HepG2 (cell line): ENCODE results near the gene PLA2G4D. TPM values are rescaled to one million over a fixed set of nuclear protein-coding genes. Genes with fewer than 3 reads are reported as not detected.

ENCODE experiments used
- ARID5B ChIP-seq: IDR thresholded peaks from 2 replicates; pipeline ENCODE4 v1.4.0; 2020; ENCODE audit warnings: mild to moderate bottlenecking, missing genetic modification reagents
- CC2D1A ChIP-seq: sonication (generic); formaldehyde crosslinking; IDR thresholded peaks from 2 replicates; pipeline ENCODE4 v1.8.1; 2023; ENCODE audit warnings: mild to moderate bottlenecking, missing genetic modification reagents
- EP300 ChIP-seq, 3 experiments: sonication (generic) in 1 of 3; formaldehyde crosslinking in 1 of 3; IDR thresholded peaks; 2 replicates each; pipeline versions ENCODE4 v1.5.1 to v1.6.1; 2011 to 2020; ENCODE audit warnings: low read depth in 2 of 3, low read length in 2 of 3, borderline replicate concordance in 1 of 3, improper control_type of control experiment in 1 of 3, mild to moderate bottlenecking in 1 of 3, missing genetic modification reagents in 1 of 3, moderate library complexity in 1 of 3
- FOXP4 ChIP-seq: sonication (generic); formaldehyde crosslinking; IDR thresholded peaks from 2 replicates; pipeline ENCODE4 v1.4.0; 2020; ENCODE audit warnings: missing genetic modification reagents
- GFI1 ChIP-seq: sonication (generic); formaldehyde crosslinking; IDR thresholded peaks from 2 replicates; pipeline ENCODE4 v1.5.0; 2020; ENCODE audit warnings: missing genetic modification reagents, mild to moderate bottlenecking, borderline replicate concordance
- HDAC6 ChIP-seq: fragments of 200-600 bp; sonication (generic); IDR thresholded peaks from 2 replicates; pipeline ENCODE4 v1.7.0; 2017; ENCODE audit warnings: mild to moderate bottlenecking, antibody characterized with exemption, low read length, low read depth
- MAX ChIP-seq: IDR thresholded peaks from 2 replicates; pipeline ENCODE4 v1.6.1; 2012; ENCODE audit warnings: inconsistent platforms
- NRL ChIP-seq: sonication (generic); formaldehyde crosslinking; IDR thresholded peaks from 2 replicates; pipeline ENCODE4 v1.5.0; 2020; ENCODE audit warnings: missing genetic modification reagents, mild to moderate bottlenecking, moderate library complexity, borderline replicate concordance
- PAXIP1 ChIP-seq: sonication (generic); formaldehyde crosslinking; conservative IDR thresholded peaks from 2 replicates; pipeline ENCODE4 v1.4.0; 2020; ENCODE audit warnings: mild to moderate bottlenecking, missing genetic modification reagents, moderate library complexity
- SOX13 ChIP-seq, 3 experiments: fragments of 450-650 bp in 1 of 3; sonication (generic) in 1 of 3; formaldehyde crosslinking in 1 of 3; IDR thresholded peaks in 2 of 3; conservative IDR thresholded peaks in 1 of 3; 2 replicates each; pipeline versions ENCODE4 v1.5.0 to v1.6.1; 2016 to 2020; ENCODE audit warnings: antibody characterized with exemption in 1 of 3, mild to moderate bottlenecking in 1 of 3, missing compliant biosample characterization in 1 of 3, missing genetic modification reagents in 1 of 3, moderate library complexity in 1 of 3
- SSRP1 ChIP-seq: IDR thresholded peaks from 2 replicates; pipeline ENCODE4 v1.6.1; 2016; ENCODE audit warnings: control low read depth
- YY1 ChIP-seq: IDR thresholded peaks from 2 replicates; pipeline ENCODE4 v1.6.1; 2011; ENCODE audit warnings: low read length, low read depth, moderate library complexity, mild to moderate bottlenecking; ENCODE audit not compliant: insufficient read depth, insufficient replicate concordance
- ZGPAT ChIP-seq: IDR thresholded peaks from 2 replicates; pipeline ENCODE4 v1.6.1; 2016; ENCODE audit warnings: mild to moderate bottlenecking
- ZNF501 ChIP-seq: sonication (generic); formaldehyde crosslinking; IDR thresholded peaks from 2 replicates; pipeline ENCODE4 v1.5.1; 2020; ENCODE audit warnings: mild to moderate bottlenecking, moderate library complexity, missing genetic modification reagents
- ZNF83 ChIP-seq: sonication (generic); formaldehyde crosslinking; IDR thresholded peaks from 2 replicates; pipeline ENCODE4 v1.4.0; 2020; ENCODE audit warnings: missing genetic modification reagents, mild to moderate bottlenecking, borderline replicate concordance
- polyA plus RNA-seq, 8 experiments: library from polyadenylated mRNA; depleted of rRNA in 3 of 8; stranded (reverse) in 7 of 8; unstranded in 1 of 8; fragments of >200 nt; fragmentation: Illumina TruSeq in 4 of 8; extraction: Trizol in 4 of 8; gene quantifications; 2 replicates each; pipeline versions ENCODE4 v1.2.1 to v1.2.3, GENCODE V29; 2011 to 2016; ENCODE audit warnings: low read depth in 4 of 8, missing spikeins in 1 of 8, mixed read lengths in 1 of 8; ENCODE audit not compliant: insufficient read depth in 1 of 8
- total RNA-seq, 5 experiments: library from RNA; depleted of rRNA; stranded (reverse); fragments of >200 nt; fragmentation: Illumina TruSeq; extraction: Trizol; gene quantifications; 2 replicates each; pipeline ENCODE4 v1.2.3, GENCODE V29; 2016; ENCODE audit warnings: low read depth in 1 of 5

Gene PLA2G4D
- total and polyA plus RNA-seq, 2 of the 13 experiments (the other 11 are each of a cell fraction or from before 2014, with no cell fraction given): 0.04 to 0.21 TPM

- no peak for TF ChIP-seq NRL (CRISPR knock-in tag)
- no peak for TF ChIP-seq MAX
- peak; percentile 44; the same call in 1 of the 2 replicates for TF ChIP-seq ARID5B (CRISPR knock-in tag)
- no peak for TF ChIP-seq SOX13 (IDR thresholded peaks at IDR 0.05)
- TF ChIP-seq SOX13 (CRISPR knock-in tag; conservative IDR thresholded peaks at IDR 0.05 in 1 of 2, IDR thresholded peaks at IDR 0.05 in 1 of 2): peak in 1 of 2 experiments; percentile 44; a peak in 2 of 4 replicates
- TF ChIP-seq PAXIP1 (CRISPR knock-in tag): peak; percentile 41; the same call in 1 of the 2 replicates
- TF ChIP-seq ZGPAT (CRISPR knock-in tag): peak; percentile 33; the same call in 1 of the 2 replicates
- TF ChIP-seq SSRP1 (CRISPR knock-in tag): no peak
- no peak for TF ChIP-seq YY1
- 0 out of 2 replicates have a peak, but pooled peaks have one; percentile 21 for TF ChIP-seq GFI1 (CRISPR knock-in tag)
- TF ChIP-seq CC2D1A (CRISPR knock-in tag): no peak
- TF ChIP-seq EP300 (IDR thresholded peaks at IDR 0.05; ENCODE audit: low read depth in 2 of 2, low read length in 2 of 2): no peak
- TF ChIP-seq EP300 (CRISPR knock-in tag; IDR thresholded peaks at IDR 0.05; ENCODE audit: borderline replicate concordance): no peak
- TF ChIP-seq FOXP4: no peak
- no peak for TF ChIP-seq ZNF83
- TF ChIP-seq ZNF501: 0 out of 2 replicates have a peak, but pooled peaks have one; percentile 11
- TF ChIP-seq HDAC6: no peak
These were observed 40.4 kb upstream of the PLA2G4D start (continued) for GRCh38 chr15:42134617-42135245.
